ENCODE results near the gene AZU1.

- TF ChIP-seq CTCF (IDR thresholded peaks at IDR 0.05) (no peak), POLR2AphosphoS5 (IDR thresholded peaks at IDR 0.05) (no peak)
Measured at GRCh38 chr19:803686-804418, 23.8 kb upstream of the AZU1 start.

Measured in prostate gland (tissue), 2 donors.